Measurements from ENCODE around the gene PTH1R.

Gene PTH1R

GRCh38 chr3:46932455-46933225, 55.1 kb downstream of the PTH1R start:
- peaks cover 61% of the 10 kb centered on the region for H3K4me1 ChIP-seq (ENCODE audit: control insufficient read depth, insufficient read depth, low read length, poor library complexity, severe bottlenecking)
- WGBS, 2 experiments (ENCODE audit: insufficient coverage in 2 of 2), result 88 to 95% methylated on average over 5 to 6 of the region's 7 CpGs

GRCh38 chr3:46933261-46933660, 55.7 kb downstream of the PTH1R start:
- Histone ChIP-seq H3K36me3 (ENCODE audit: control insufficient read depth, insufficient read depth, low read length) (peaks cover 57% of the 10 kb centered on the region), H3K9me3 (ENCODE audit: control insufficient read depth, low read length) (no peaks in the 10 kb centered on the region), H3K27ac (ENCODE audit: low read depth, low read length, severe bottlenecking) (no peak overlapping the region), H3K4me1 (ENCODE audit: control insufficient read depth, insufficient read depth, low read length, poor library complexity, severe bottlenecking) (peaks cover 59% of the 10 kb centered on the region), H3K4me3 (ENCODE audit: extremely low read depth, insufficient read depth, low read length, poor library complexity, severe bottlenecking) (no peak overlapping the region)
- WGBS, 2 experiments (ENCODE audit: insufficient coverage in 2 of 2), result 90 to 100% methylated on average over 1 to 2 of the region's 6 CpGs

More at GRCh38 chr3:46932455-46933225, 55.1 kb downstream of the PTH1R start:
- Histone ChIP-seq H3K36me3 (ENCODE audit: control insufficient read depth, insufficient read depth, low read length) (peaks cover 52% of the 10 kb centered on the region), H3K9me3 (ENCODE audit: control insufficient read depth, low read length) (no peaks in the 10 kb centered on the region), H3K27ac (ENCODE audit: low read depth, low read length, severe bottlenecking) (no peak overlapping the region), H3K4me3 (ENCODE audit: extremely low read depth, insufficient read depth, low read length, poor library complexity, severe bottlenecking) (no peak overlapping the region)

- H3K27ac ChIP-seq (ENCODE audit: low read depth, low read length, severe bottlenecking), result no peak overlapping the region
- H3K4me3 ChIP-seq (ENCODE audit: extremely low read depth, insufficient read depth, low read length, poor library complexity, severe bottlenecking), result no peak overlapping the region
- no peaks in the 10 kb centered on the region for H3K9me3 ChIP-seq (ENCODE audit: control insufficient read depth, low read length)
- H3K36me3 ChIP-seq (ENCODE audit: control insufficient read depth, insufficient read depth, low read length), result peaks cover 58% of the 10 kb centered on the region
- 72 to 100% methylated on average over 1 to 2 of the region's 2 CpGs for WGBS, 2 experiments (ENCODE audit: insufficient coverage in 2 of 2)
- peaks cover 59% of the 10 kb centered on the region for H3K4me1 ChIP-seq (ENCODE audit: control insufficient read depth, insufficient read depth, low read length, poor library complexity, severe bottlenecking)
Measured at GRCh38 chr3:46934072-46934471, 56.6 kb downstream of the PTH1R start.

GRCh38 chr3:46934498-46935167, 57.1 kb downstream of the PTH1R start:
- Histone ChIP-seq H3K4me3 (ENCODE audit: extremely low read depth, insufficient read depth, low read length, poor library complexity, severe bottlenecking) (no peak overlapping the region), H3K9me3 (ENCODE audit: control insufficient read depth, low read length) (no peaks in the 10 kb centered on the region), H3K36me3 (ENCODE audit: control insufficient read depth, insufficient read depth, low read length) (peaks cover 60% of the 10 kb centered on the region), H3K4me1 (ENCODE audit: control insufficient read depth, insufficient read depth, low read length, poor library complexity, severe bottlenecking) (peaks cover 59% of the 10 kb centered on the region), H3K27ac (ENCODE audit: low read depth, low read length, severe bottlenecking) (peak overlapping the region; percentile 78)
- 90 to 96% methylated on average over 6 to 8 of the region's 8 CpGs for WGBS, 2 experiments (ENCODE audit: insufficient coverage in 2 of 2)

DNA sequence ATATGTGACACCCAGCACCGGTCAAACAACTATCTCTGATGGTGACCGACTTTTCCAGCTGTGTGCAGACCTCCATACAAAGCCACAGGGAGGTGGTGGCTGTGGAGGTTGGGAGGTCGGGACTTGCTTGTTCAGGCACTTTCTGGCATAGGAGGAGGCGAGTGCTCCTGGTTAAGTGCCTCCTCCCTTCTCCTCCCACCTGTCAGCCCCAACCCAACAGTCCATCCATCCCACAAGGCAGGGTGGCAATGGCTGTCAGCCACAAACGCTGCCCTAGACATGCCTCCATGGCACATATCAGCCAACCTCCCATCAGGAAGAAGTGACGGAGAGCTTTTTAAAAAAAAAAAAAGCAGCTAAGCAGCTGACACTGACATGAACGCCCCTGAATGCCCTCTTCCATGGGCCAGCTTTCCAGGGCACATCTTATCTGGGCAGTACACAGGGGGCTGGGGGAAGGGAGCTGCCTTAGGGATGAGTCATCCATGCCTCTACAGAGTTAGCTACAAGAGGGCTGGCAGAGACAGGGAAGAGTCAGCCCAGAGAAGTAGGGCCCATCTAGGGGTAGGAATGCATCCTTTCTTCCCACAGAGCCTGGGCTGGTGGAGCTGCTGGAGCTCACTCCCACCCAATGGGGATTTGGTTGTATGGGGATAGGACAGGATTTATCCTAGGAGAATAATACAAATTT, 57.8 kb downstream of the PTH1R start:
- WGBS, 2 experiments (ENCODE audit: insufficient coverage in 2 of 2), result 42 to 45% methylated on average over 2 of the region's 7 CpGs
- Histone ChIP-seq H3K4me3 (ENCODE audit: extremely low read depth, insufficient read depth, low read length, poor library complexity, severe bottlenecking) (no peak overlapping the region), H3K4me1 (ENCODE audit: control insufficient read depth, insufficient read depth, low read length, poor library complexity, severe bottlenecking) (peaks cover 59% of the 10 kb centered on the region)

GRCh38 chr3:46935989-46936558, 58.6 kb downstream of the PTH1R start:
- Histone ChIP-seq H3K9me3 (ENCODE audit: control insufficient read depth, low read length) (no peaks in the 10 kb centered on the region), H3K36me3 (ENCODE audit: control insufficient read depth, insufficient read depth, low read length) (peaks cover 65% of the 10 kb centered on the region), H3K27ac (ENCODE audit: low read depth, low read length, severe bottlenecking) (peak overlapping the region; percentile 87), H3K4me3 (ENCODE audit: extremely low read depth, insufficient read depth, low read length, poor library complexity, severe bottlenecking) (no peak overlapping the region), H3K4me1 (ENCODE audit: control insufficient read depth, insufficient read depth, low read length, poor library complexity, severe bottlenecking) (peaks cover 52% of the 10 kb centered on the region)
- 87 to 96% methylated on average over 7 of the region's 7 CpGs for WGBS, 2 experiments (ENCODE audit: insufficient coverage in 2 of 2)

More for the DNA sequence above, 57.8 kb downstream of the PTH1R start:
- Histone ChIP-seq H3K36me3 (ENCODE audit: control insufficient read depth, insufficient read depth, low read length) (peaks cover 66% of the 10 kb centered on the region), H3K27ac (ENCODE audit: low read depth, low read length, severe bottlenecking) (peak overlapping the region; percentile 87), H3K9me3 (ENCODE audit: control insufficient read depth, low read length) (no peaks in the 10 kb centered on the region)

DNA sequence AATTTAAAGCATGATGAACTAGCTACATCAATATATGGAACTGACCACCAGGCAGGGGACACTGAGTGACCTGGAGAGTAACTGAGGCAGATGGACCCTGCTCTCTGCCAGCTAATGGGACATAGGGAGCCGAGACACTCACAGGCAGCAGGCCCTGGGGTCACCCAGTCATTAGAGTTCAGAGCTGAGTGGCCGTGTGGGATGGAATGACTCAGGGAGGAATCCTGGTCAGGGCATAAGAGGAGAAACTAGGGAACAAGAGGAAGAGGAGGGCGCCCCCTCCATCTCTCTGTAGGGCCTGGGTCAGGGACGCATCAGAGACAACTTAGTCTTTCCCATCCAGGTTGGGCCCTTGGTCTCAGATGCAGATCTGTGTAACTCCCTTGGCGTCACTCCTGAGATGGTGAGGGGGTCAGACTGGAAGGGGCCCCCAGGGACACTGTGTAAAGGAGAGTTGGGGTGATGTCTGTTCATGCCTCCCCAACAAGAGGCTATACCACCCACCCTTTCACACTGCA, 59.3 kb downstream of the PTH1R start:
- Histone ChIP-seq H3K9me3 (ENCODE audit: control insufficient read depth, low read length) (no peaks in the 10 kb centered on the region), H3K36me3 (ENCODE audit: control insufficient read depth, insufficient read depth, low read length) (peaks cover 68% of the 10 kb centered on the region), H3K4me1 (ENCODE audit: control insufficient read depth, insufficient read depth, low read length, poor library complexity, severe bottlenecking) (peaks cover 45% of the 10 kb centered on the region), H3K27ac (ENCODE audit: low read depth, low read length, severe bottlenecking) (peak overlapping the region; percentile 87), H3K4me3 (ENCODE audit: extremely low read depth, insufficient read depth, low read length, poor library complexity, severe bottlenecking) (no peak overlapping the region)
- 83 to 89% methylated on average over 3 to 4 of the region's 5 CpGs for WGBS, 2 experiments (ENCODE audit: insufficient coverage in 2 of 2)

GRCh38 chr3:46938118-46938517, 60.6 kb downstream of the PTH1R start:
- Histone ChIP-seq H3K4me1 (ENCODE audit: control insufficient read depth, insufficient read depth, low read length, poor library complexity, severe bottlenecking) (peaks cover 35% of the 10 kb centered on the region), H3K27ac (ENCODE audit: low read depth, low read length, severe bottlenecking) (no peak overlapping the region), H3K9me3 (ENCODE audit: control insufficient read depth, low read length) (no peaks in the 10 kb centered on the region), H3K4me3 (ENCODE audit: extremely low read depth, insufficient read depth, low read length, poor library complexity, severe bottlenecking) (no peak overlapping the region), H3K36me3 (ENCODE audit: control insufficient read depth, insufficient read depth, low read length) (peaks cover 72% of the 10 kb centered on the region)
- 100% methylated on average over 1 to 2 of the region's 2 CpGs for WGBS, 2 experiments (ENCODE audit: insufficient coverage in 2 of 2)

DNA sequence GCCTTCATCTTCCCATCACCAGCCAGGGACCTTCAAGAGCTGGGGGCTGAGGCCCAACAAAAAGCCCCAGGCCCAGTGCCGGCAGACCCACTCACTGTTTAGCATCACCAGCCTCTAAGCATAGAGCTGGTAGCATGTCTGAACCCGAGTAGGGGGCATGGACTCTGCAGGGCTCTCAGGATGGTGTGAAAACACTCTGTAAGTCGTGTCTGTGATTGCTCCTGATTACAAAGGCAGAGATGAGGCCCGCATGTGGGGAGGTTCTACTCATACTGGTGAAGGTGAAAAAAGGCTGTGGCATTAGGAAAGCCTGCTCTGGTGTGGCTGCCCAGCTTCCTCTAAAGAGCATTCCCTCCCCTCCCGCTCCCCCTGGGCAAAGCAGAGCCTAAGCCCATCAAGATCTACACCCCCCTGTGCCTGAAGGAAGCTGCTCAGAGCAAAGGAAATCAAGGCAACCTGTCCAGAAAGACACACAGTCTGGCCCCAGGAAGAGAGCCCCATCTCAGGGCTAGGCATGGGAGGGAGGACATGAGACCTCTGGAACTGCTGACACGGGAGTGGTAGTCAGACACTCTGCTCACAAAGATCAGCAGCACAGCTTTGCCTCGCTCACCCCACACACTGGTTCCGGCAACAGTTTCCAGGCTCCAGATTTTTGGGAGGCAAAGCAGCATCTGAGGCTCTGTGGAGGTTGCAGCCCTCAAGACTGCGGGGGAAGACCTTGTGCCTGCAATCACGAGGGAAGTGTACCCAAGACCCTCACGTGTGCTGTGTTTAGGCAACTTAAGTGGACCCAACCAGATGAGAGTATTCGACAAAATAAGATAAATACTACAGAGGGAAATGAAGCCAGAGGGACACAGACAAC, 62.3 kb downstream of the PTH1R start:
- no peak overlapping the region for H3K4me3 ChIP-seq (ENCODE audit: extremely low read depth, insufficient read depth, low read length, poor library complexity, severe bottlenecking)
- H3K9me3 ChIP-seq (ENCODE audit: control insufficient read depth, low read length), result no peaks in the 10 kb centered on the region
- H3K27ac ChIP-seq (ENCODE audit: low read depth, low read length, severe bottlenecking), result no peak overlapping the region
- WGBS, 2 experiments (ENCODE audit: insufficient coverage in 2 of 2), result 93 to 95% methylated on average over 10 to 11 of the region's 12 CpGs
- H3K4me1 ChIP-seq (ENCODE audit: control insufficient read depth, insufficient read depth, low read length, poor library complexity, severe bottlenecking), result peaks cover 32% of the 10 kb centered on the region
- H3K36me3 ChIP-seq (ENCODE audit: control insufficient read depth, insufficient read depth, low read length), result peaks cover 63% of the 10 kb centered on the region

GRCh38 chr3:46942076-46942475, 64.6 kb downstream of the PTH1R start:
- H3K27ac ChIP-seq (ENCODE audit: low read depth, low read length, severe bottlenecking), result no peak overlapping the region
- H3K36me3 ChIP-seq (ENCODE audit: control insufficient read depth, insufficient read depth, low read length), result peaks cover 65% of the 10 kb centered on the region
- H3K9me3 ChIP-seq (ENCODE audit: control insufficient read depth, low read length), result no peaks in the 10 kb centered on the region
- peaks cover 17% of the 10 kb centered on the region for H3K4me1 ChIP-seq (ENCODE audit: control insufficient read depth, insufficient read depth, low read length, poor library complexity, severe bottlenecking)
- 95% methylated on average over 6 of the region's 7 CpGs for WGBS, 2 experiments (ENCODE audit: insufficient coverage in 2 of 2)
- H3K4me3 ChIP-seq (ENCODE audit: extremely low read depth, insufficient read depth, low read length, poor library complexity, severe bottlenecking), result no peak overlapping the region
